HCT116 (cell line): ENCODE results near the gene CMBL. TPM values are rescaled to one million over a fixed set of nuclear protein-coding genes. Genes with fewer than 3 reads are reported as not detected.

Source experiments
- ATAC-seq: fragments of 200-7000 bp; cut with Tn5 transposase; 2 replicates; pipeline ENCODE4 v1.9.1; 2020; ENCODE audit warnings: mild to moderate bottlenecking, moderate library complexity
- BruUV-seq: library from RNA; stranded (reverse); fragments of 400-500 nt; replicated peaks from 2 replicates; lab custom pipeline; 2021; lab: Mats Ljungman, UMichigan
- CTCF ChIA-PET: fragments of 300-600 bp; sonication (Branson Sonifier 250); formaldehyde crosslinking; loops from one replicate; lab custom pipeline; 2021; ENCODE audit warnings: antibody characterized with exemption; lab: Charles Lee
- POLR2A ChIA-PET: fragments of 300-600, 350-600 bp; sonication (Branson Sonifier 250); formaldehyde crosslinking; loops from one replicate; lab custom pipeline; 2021; ENCODE audit warnings: antibody characterized with exemption; lab: Charles Lee
- RAD21 ChIA-PET, 2 experiments: fragments of 300-600 bp; sonication (Branson Sonifier 250); formaldehyde crosslinking; loops; one replicate each; lab custom pipeline; 2023; ENCODE audit warnings: low total read pairs in 2 of 2; ENCODE audit not compliant: uncharacterized antibody in 2 of 2, unreplicated experiment in 2 of 2, low non-redundant PET in 1 of 2; lab: Charles Lee
- DNase-seq: peaks from one replicate; pipeline ENCODE4 v3.0.0-alpha.2; 2010; ENCODE audit warnings: low read depth, low spot score
- H2AFZ ChIP-seq: fragments of 200-600 bp; shearing (Covaris generic), sonication (generic); 2 replicates; pipeline ENCODE4 v1.6.1; 2017; ENCODE audit warnings: low read depth, mixed run types, mixed read lengths, antibody characterized with exemption, low read length; ENCODE audit not compliant: poor library complexity, severe bottlenecking
- H3K27ac ChIP-seq: 2 replicates; pipeline ENCODE4 v1.5.1; 2012; ENCODE audit warnings: low read depth, low read length
- H3K27me3 ChIP-seq: fragments of 200-600 bp; sonication (generic); 2 replicates; pipeline ENCODE4 v1.6.1; 2016; ENCODE audit warnings: mixed run types, low read length, mixed read lengths; ENCODE audit not compliant: insufficient read depth
- H3K36me3 ChIP-seq, 2 experiments: fragments of 200-500 bp in 1 of 2; fragments of 200-600 bp in 1 of 2; sonication (Bioruptor generic) in 1 of 2; sonication (generic) in 1 of 2; 2 replicates each; pipeline versions ENCODE4 v1.5.1 to v1.6.1; 2014 to 2016; ENCODE audit warnings: low read length in 2 of 2, inconsistent platforms in 1 of 2, mixed read lengths in 1 of 2, mixed run types in 1 of 2; ENCODE audit not compliant: insufficient read depth in 2 of 2, control insufficient read depth in 1 of 2
- H3K4me1 ChIP-seq, 2 experiments: fragments of 200-600 bp in 1 of 2; sonication (generic) in 1 of 2; 2 replicates each; pipeline versions ENCODE4 v1.5.1 to v1.6.1; 2012 to 2017; ENCODE audit warnings: low read length in 2 of 2, inconsistent platforms in 1 of 2, mild to moderate bottlenecking in 1 of 2, mixed read lengths in 1 of 2, mixed run types in 1 of 2, moderate library complexity in 1 of 2; ENCODE audit not compliant: insufficient read depth in 2 of 2, control insufficient read depth in 1 of 2
- H3K4me2 ChIP-seq: fragments of 200-600 bp; sonication (generic); 2 replicates; pipeline ENCODE4 v1.6.1; 2017; ENCODE audit warnings: mixed run types, low read length, mixed read lengths
- H3K4me3 ChIP-seq, 2 experiments: fragments of 200-600 bp in 1 of 2; sonication (generic) in 1 of 2; replicated peaks in 1 of 2; 2 replicates each; pipeline ENCODE4 v1.5.1; 2011 to 2016; ENCODE audit warnings: low read length in 2 of 2, control low read depth in 1 of 2, low read depth in 1 of 2, mild to moderate bottlenecking in 1 of 2, mixed read lengths in 1 of 2, mixed run types in 1 of 2
- H3K79me2 ChIP-seq: fragments of 200-600 bp; sonication (generic); 2 replicates; pipeline ENCODE4 v1.6.1; 2017; ENCODE audit warnings: mild to moderate bottlenecking, mixed run types, low read length, moderate library complexity, mixed read lengths; ENCODE audit not compliant: insufficient read depth
- H3K9ac ChIP-seq: fragments of 200-600 bp; sonication (generic); 2 replicates; pipeline ENCODE4 v1.6.1; 2016; ENCODE audit warnings: low read length, mixed read lengths
- H3K9me2 ChIP-seq: fragments of 200-600 bp; sonication (generic), shearing (Covaris generic); 2 replicates; pipeline ENCODE4 v1.6.1; 2017; ENCODE audit warnings: mixed run types, mild to moderate bottlenecking, moderate library complexity; ENCODE audit not compliant: insufficient read depth
- H3K9me3 ChIP-seq, 2 experiments: fragments of 200-500 bp in 1 of 2; fragments of 200-600 bp in 1 of 2; sonication (Bioruptor generic) in 1 of 2; sonication (generic) in 1 of 2; 2 replicates each; pipeline ENCODE4 v1.6.1; 2014 to 2017; ENCODE audit warnings: low read length in 2 of 2, mixed read lengths in 2 of 2, inconsistent platforms in 1 of 2, low read depth in 1 of 2, mild to moderate bottlenecking in 1 of 2, mixed run types in 1 of 2, moderate library complexity in 1 of 2; ENCODE audit not compliant: control insufficient read depth in 1 of 2, insufficient read depth in 1 of 2
- H4K20me1 ChIP-seq: fragments of 200-600 bp; sonication (generic), shearing (Covaris generic); 2 replicates; pipeline ENCODE4 v1.6.1; 2017; ENCODE audit warnings: mixed run types, mild to moderate bottlenecking, moderate library complexity; ENCODE audit not compliant: insufficient read depth
- CBX3 ChIP-seq: IDR thresholded peaks from 2 replicates; pipeline ENCODE4 v1.6.1; 2012; ENCODE audit warnings: low read depth
- EGR1 ChIP-seq: IDR thresholded peaks from 2 replicates; pipeline ENCODE4 v1.6.1; 2012; ENCODE audit warnings: low read depth
- EZH2 ChIP-seq: fragments of 200-600 bp; sonication (generic); IDR thresholded peaks from 2 replicates; pipeline ENCODE4 v1.6.1; 2017; ENCODE audit warnings: antibody characterized with exemption, mixed run types
- FOSL1 ChIP-seq: IDR thresholded peaks from 2 replicates; pipeline ENCODE4 v1.6.1; 2012; ENCODE audit warnings: low read depth
- JUND ChIP-seq: IDR thresholded peaks from 2 replicates; pipeline ENCODE4 v1.6.1; 2012
- POLR2A ChIP-seq: IDR thresholded peaks from 2 replicates; pipeline ENCODE4 v1.7.0; 2011; ENCODE audit warnings: borderline replicate concordance; ENCODE audit not compliant: insufficient read depth, insufficient read length; ENCODE audit errors: extremely low read depth
- POLR2AphosphoS5 ChIP-seq: IDR thresholded peaks from 2 replicates; pipeline ENCODE4 v1.6.1; 2011; ENCODE audit warnings: mild to moderate bottlenecking, low read depth, low read length, moderate library complexity
- SRF ChIP-seq: IDR thresholded peaks from 2 replicates; pipeline ENCODE4 v1.6.1; 2012; ENCODE audit warnings: low read depth
- ZNF274 ChIP-seq: fragments of 200-500 bp; sonication (Bioruptor generic); IDR thresholded peaks from 2 replicates; pipeline ENCODE4 v1.6.1; 2014; ENCODE audit warnings: mild to moderate bottlenecking, low read depth, low read length, inconsistent platforms
- intact Hi-C: fragments of 100-400 bp; cut with micrococcal nuclease; formaldehyde crosslinking; loops from 2 replicates; pipeline ENCODE4 v1.10.0; 2022
- total RNA-seq: library from RNA; stranded (reverse); gene quantifications from one replicate; pipeline ENCODE4 v1.2.1, GENCODE V29; 2021; ENCODE audit not compliant: unreplicated experiment
- TF ChIP-seq, protein P1 (sequence below), 3 experiments: fragments of 200-600 bp in 1 of 3; sonication (generic) in 1 of 3; IDR thresholded peaks in 2 of 3; conservative IDR thresholded peaks in 1 of 3; 2 replicates each; pipeline ENCODE4 v1.5.1; 2012 to 2017; ENCODE audit warnings: low read depth in 2 of 3, low read length in 2 of 3, antibody characterized with exemption in 1 of 3, borderline replicate concordance in 1 of 3, control low read depth in 1 of 3, mild to moderate bottlenecking in 1 of 3, mixed read lengths in 1 of 3, mixed run types in 1 of 3, moderate library complexity in 1 of 3; ENCODE audit not compliant: insufficient read depth in 1 of 3
- TF ChIP-seq, protein P2 (sequence below): IDR thresholded peaks from 2 replicates; pipeline ENCODE4 v1.6.1; 2012
- TF ChIP-seq, protein P3 (sequence below): IDR thresholded peaks from 2 replicates; pipeline ENCODE4 v1.6.1; 2011; ENCODE audit warnings: mild to moderate bottlenecking, low read length, moderate library complexity; ENCODE audit not compliant: insufficient replicate concordance; ENCODE audit errors: extremely low read depth

The CMBL gene
- total RNA-seq, 1 experiment from 2014 or later: 51.0 TPM

- H3K4me3 ChIP-seq: no peak overlapping the region
- H4K20me1 ChIP-seq: no peaks in the 10 kb centered on the region
- H3K27ac ChIP-seq: no peak overlapping the region
- TF ChIP-seq EGR1 (no peak), ZNF274 (no peak), EZH2 (no peak), FOSL1 (no peak), POLR2AphosphoS5 (no peak), SRF (no peak), CBX3 (no peak), POLR2A (no peak), JUND (no peak)
- TF ChIP-seq, protein P1, sequence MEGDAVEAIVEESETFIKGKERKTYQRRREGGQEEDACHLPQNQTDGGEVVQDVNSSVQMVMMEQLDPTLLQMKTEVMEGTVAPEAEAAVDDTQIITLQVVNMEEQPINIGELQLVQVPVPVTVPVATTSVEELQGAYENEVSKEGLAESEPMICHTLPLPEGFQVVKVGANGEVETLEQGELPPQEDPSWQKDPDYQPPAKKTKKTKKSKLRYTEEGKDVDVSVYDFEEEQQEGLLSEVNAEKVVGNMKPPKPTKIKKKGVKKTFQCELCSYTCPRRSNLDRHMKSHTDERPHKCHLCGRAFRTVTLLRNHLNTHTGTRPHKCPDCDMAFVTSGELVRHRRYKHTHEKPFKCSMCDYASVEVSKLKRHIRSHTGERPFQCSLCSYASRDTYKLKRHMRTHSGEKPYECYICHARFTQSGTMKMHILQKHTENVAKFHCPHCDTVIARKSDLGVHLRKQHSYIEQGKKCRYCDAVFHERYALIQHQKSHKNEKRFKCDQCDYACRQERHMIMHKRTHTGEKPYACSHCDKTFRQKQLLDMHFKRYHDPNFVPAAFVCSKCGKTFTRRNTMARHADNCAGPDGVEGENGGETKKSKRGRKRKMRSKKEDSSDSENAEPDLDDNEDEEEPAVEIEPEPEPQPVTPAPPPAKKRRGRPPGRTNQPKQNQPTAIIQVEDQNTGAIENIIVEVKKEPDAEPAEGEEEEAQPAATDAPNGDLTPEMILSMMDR (IDR thresholded peaks at IDR 0.05 in 2 of 3, conservative IDR thresholded peaks at IDR 0.05 in 1 of 3; ENCODE audit: borderline replicate concordance in 1 of 3, insufficient read depth in 1 of 3, low read depth in 2 of 3, low read length in 2 of 3): no peak
- TF ChIP-seq, protein P2, sequence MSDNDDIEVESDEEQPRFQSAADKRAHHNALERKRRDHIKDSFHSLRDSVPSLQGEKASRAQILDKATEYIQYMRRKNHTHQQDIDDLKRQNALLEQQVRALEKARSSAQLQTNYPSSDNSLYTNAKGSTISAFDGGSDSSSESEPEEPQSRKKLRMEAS: no peak
- TF ChIP-seq, protein P3, sequence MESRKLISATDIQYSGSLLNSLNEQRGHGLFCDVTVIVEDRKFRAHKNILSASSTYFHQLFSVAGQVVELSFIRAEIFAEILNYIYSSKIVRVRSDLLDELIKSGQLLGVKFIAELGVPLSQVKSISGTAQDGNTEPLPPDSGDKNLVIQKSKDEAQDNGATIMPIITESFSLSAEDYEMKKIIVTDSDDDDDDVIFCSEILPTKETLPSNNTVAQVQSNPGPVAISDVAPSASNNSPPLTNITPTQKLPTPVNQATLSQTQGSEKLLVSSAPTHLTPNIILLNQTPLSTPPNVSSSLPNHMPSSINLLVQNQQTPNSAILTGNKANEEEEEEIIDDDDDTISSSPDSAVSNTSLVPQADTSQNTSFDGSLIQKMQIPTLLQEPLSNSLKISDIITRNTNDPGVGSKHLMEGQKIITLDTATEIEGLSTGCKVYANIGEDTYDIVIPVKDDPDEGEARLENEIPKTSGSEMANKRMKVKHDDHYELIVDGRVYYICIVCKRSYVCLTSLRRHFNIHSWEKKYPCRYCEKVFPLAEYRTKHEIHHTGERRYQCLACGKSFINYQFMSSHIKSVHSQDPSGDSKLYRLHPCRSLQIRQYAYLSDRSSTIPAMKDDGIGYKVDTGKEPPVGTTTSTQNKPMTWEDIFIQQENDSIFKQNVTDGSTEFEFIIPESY: no peak
- H3K36me3 ChIP-seq: no peaks in the 10 kb centered on the region
- H3K27me3 ChIP-seq: no peaks in the 10 kb centered on the region
- no peaks in the 10 kb centered on the region for H3K9me3 ChIP-seq
- ATAC-seq (no peak), DNase-seq (no peak)
- 0 out of 4 replicates have a peak, but pooled peaks cover 0 to 2% of the 10 kb centered on the region in 2 experiments for H3K4me1 ChIP-seq
- no peaks in the 10 kb centered on the region for H3K9me2 ChIP-seq
- no peak overlapping the region for H2AFZ ChIP-seq
- ChIA-PET CTCF (no interaction called here), POLR2A (no interaction called here), RAD21 (no interaction called here)
- no TSS peak for BruUV-seq
- H3K79me2 ChIP-seq: no peaks in the 10 kb centered on the region
- no peak overlapping the region for H3K9ac ChIP-seq
- H3K4me2 ChIP-seq: no peak overlapping the region
- intact Hi-C loops: no loop called here
Measured at GRCh38 chr5:10278658-10279279, 28.9 kb downstream of the CMBL start.
